HUES48 (cell line): ENCODE measurements around the gene GCC2.
"Not testable (repeated sequence)": the region's sequence is repeated elsewhere in the genome, so short reads cannot be mapped to it uniquely, and the experiment has no call there.

ENCODE experiments used
- H3K27ac ChIP-seq: one replicate; pipeline ENCODE4 v1.7.0; 2013; ENCODE audit warnings: low read depth, low read length, inconsistent platforms
- H3K27me3 ChIP-seq: 2 replicates; pipeline ENCODE4 v1.6.1; 2013; ENCODE audit warnings: mild to moderate bottlenecking, low read length; ENCODE audit not compliant: control insufficient read depth, insufficient read depth
- H3K36me3 ChIP-seq: 2 replicates; pipeline ENCODE4 v1.6.1; 2013; ENCODE audit warnings: low read length; ENCODE audit not compliant: control insufficient read depth, insufficient read depth
- H3K4me1 ChIP-seq: 2 replicates; pipeline ENCODE4 v1.6.1; 2013; ENCODE audit warnings: mild to moderate bottlenecking, low read length; ENCODE audit not compliant: control insufficient read depth, insufficient read depth
- H3K4me3 ChIP-seq: 2 replicates; pipeline ENCODE4 v1.5.1; 2013; ENCODE audit warnings: mild to moderate bottlenecking, low read depth, low read length
- H3K9ac ChIP-seq: 2 replicates; pipeline ENCODE4 v1.6.1; 2013; ENCODE audit warnings: mild to moderate bottlenecking, low read depth, low read length, moderate library complexity
- H3K9me3 ChIP-seq: 2 replicates; pipeline ENCODE4 v1.6.1; 2013; ENCODE audit warnings: low read length; ENCODE audit not compliant: control insufficient read depth, insufficient read depth

Gene GCC2

DNA sequence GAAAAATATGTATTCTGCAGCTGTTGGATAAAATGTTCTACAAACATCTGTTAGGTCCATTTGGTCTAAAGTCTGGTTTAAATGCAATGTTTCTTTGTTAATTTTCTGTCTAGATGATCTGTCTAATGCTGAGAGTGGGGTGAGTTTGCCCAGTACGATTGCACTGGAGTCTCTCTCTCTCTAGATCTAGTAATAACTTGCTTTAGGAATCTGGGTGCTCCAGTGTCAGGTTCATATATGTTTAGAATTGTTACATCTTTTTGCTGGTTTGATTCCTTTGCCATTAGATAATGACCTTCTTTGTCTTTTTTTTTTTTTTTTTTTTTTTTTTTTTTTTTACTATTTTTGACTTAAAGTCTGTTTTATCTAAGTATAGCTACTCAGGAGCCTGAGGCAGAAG lies 10.4 kb downstream of the GCC2 start:
- Histone ChIP-seq H3K4me3 (no peak overlapping the region), H3K4me1 (no peaks in the 10 kb centered on the region), H3K27ac (no peak overlapping the region), H3K36me3 (peaks cover 80% of the 10 kb centered on the region), H3K27me3 (no peaks in the 10 kb centered on the region), H3K9me3 (no peaks in the 10 kb centered on the region), H3K9ac (no peak overlapping the region)

DNA sequence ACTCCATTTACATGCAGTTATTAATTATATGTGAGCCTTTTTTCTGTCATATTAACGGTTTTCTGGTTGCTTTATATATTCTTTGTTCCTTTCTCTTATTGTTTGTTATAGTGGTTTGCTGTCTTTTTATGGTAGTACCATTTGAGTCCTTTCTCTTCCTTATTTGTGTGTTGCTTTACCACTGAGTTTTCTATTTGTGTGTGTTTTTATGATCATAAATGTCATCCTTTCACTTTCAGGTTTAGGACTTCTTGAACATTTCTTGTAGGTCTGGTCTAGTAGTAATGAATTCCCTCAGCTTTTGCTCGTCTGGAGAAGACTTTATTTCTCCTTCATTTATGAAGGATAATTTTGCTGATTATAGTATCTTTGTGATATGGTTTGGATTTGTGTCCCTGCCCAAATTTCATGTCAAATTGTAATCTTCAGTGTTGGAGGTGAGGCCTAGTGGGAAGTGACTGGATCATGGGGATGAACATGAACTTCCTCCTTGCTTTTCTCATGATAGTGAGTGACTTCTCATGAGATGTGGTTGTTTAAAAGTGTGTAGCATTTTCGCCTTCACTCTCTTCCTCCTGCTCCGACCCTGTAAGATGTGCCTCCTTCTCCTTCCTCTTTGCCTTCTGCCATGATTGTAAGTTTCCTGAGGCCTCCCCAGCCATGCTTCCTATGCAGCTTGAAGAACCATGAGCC lies 11.5 kb downstream of the GCC2 start:
- Histone ChIP-seq H3K9me3 (no peaks in the 10 kb centered on the region), H3K4me3 (no peak overlapping the region), H3K4me1 (no peaks in the 10 kb centered on the region), H3K27ac (no peak overlapping the region), H3K36me3 (peaks cover 80% of the 10 kb centered on the region), H3K9ac (no peak overlapping the region), H3K27me3 (no peaks in the 10 kb centered on the region)

DNA sequence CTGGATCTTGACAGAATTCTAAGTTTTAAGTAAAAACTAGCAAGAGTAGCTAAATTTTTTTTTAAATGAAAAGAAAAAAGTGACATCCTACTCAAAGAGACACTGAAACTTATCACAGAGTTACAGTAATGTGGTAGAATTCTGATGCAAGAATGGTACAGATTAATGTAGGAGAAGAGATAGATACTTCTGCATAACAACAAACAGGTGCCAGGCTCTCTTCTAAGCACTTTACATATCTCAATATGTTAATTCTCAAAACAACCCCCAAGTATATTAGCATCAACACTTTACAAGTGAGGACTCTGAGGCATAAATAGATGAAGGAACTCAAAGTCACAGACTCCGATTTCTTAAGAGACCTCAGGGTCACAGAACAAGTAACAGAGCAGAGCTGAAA lies 28.1 kb downstream of the GCC2 start:
- H3K36me3 ChIP-seq, result peaks cover 94% of the 10 kb centered on the region
- no peak overlapping the region for H3K9ac ChIP-seq
- no peaks in the 10 kb centered on the region for H3K9me3 ChIP-seq
- no peak overlapping the region for H3K4me3 ChIP-seq
- H3K4me1 ChIP-seq, result peaks cover 10% of the 10 kb centered on the region; the same call in 1 of the 2 replicates
- no peak overlapping the region for H3K27ac ChIP-seq
- H3K27me3 ChIP-seq, result no peaks in the 10 kb centered on the region

DNA sequence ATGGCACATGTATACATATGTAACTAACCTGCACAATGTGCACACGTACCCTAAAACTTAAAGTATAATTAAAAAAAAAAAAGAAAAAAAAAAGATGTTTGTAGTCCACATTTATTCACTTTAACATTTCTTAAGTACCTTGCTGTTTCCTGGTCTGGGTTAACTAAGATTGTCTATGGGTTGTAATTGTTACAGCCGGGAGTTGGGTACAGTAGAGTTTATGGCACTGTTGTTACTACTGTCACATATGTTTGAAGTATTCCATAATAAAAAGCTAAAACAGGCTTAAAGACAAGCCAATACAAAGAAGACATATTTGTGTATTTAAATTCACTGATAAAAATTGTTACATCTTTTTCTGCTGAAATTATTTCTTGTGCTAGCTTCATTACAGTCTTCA lies 36.2 kb downstream of the GCC2 start:
- H3K27ac ChIP-seq, result no peak overlapping the region
- no peaks in the 10 kb centered on the region for H3K27me3 ChIP-seq
- H3K4me3 ChIP-seq, result no peak overlapping the region
- no peaks in the 10 kb centered on the region for H3K9me3 ChIP-seq
- peaks cover 86% of the 10 kb centered on the region for H3K36me3 ChIP-seq
- H3K9ac ChIP-seq, result no peak overlapping the region
- H3K4me1 ChIP-seq, result no peaks in the 10 kb centered on the region

DNA sequence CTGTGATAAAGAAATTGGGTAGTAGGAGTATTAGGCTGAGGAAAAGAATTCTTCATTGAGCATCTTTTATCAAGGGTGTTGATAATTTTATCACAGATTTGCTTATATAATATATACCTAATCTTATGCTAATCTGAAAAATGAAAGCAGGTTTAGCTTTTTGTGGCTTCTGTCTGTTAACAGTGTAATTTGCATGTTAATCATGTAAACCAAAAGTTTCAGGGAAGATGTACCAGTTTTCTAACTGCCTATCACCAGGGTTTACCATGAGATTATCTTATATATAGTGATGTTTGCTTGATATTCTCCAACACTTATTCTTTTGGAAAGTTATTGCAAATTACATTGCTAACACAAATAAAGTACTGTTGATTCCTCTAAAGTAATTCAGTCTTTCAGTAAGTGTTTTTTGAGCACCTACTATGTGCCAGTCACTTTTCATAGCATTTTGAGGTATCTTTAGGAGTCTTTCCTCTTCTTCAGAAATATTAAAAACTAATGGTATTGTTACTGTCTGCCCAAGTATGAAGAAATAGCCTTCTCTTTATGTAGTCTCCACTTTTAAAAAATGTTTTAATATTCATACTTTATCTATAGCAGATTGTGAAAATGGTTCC lies 41.6 kb downstream of the GCC2 start:
- no peaks in the 10 kb centered on the region for H3K27me3 ChIP-seq
- H3K27ac ChIP-seq, result no peak overlapping the region
- H3K9me3 ChIP-seq, result no peaks in the 10 kb centered on the region
- no peak overlapping the region for H3K4me3 ChIP-seq
- peaks cover 94% of the 10 kb centered on the region for H3K36me3 ChIP-seq
- no peaks in the 10 kb centered on the region for H3K4me1 ChIP-seq
- no peak overlapping the region for H3K9ac ChIP-seq

DNA sequence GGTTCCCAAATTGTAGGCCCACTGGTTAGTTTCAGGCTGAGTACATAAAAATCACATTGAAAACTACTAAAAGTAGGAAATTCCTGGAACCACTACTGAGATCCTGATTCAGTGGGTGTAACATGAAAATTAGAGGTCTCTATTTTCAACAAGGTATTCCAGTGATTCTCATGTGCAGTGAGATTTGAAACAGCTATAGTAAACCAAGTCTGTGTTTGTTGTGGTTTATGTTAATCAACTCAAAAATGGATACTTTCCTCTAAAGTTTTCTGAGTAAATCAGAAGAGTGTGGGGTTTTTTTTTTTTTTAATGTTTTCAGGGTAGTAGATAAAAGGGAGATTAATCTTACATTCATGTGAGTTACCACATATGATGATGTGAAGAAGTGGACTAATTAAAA lies 42.8 kb downstream of the GCC2 start:
- peaks cover 87% of the 10 kb centered on the region for H3K36me3 ChIP-seq
- H3K9me3 ChIP-seq, result no peaks in the 10 kb centered on the region
- no peak overlapping the region for H3K4me3 ChIP-seq
- no peaks in the 10 kb centered on the region for H3K4me1 ChIP-seq
- no peaks in the 10 kb centered on the region for H3K27me3 ChIP-seq
- H3K9ac ChIP-seq, result no peak overlapping the region
- H3K27ac ChIP-seq, result no peak overlapping the region

DNA sequence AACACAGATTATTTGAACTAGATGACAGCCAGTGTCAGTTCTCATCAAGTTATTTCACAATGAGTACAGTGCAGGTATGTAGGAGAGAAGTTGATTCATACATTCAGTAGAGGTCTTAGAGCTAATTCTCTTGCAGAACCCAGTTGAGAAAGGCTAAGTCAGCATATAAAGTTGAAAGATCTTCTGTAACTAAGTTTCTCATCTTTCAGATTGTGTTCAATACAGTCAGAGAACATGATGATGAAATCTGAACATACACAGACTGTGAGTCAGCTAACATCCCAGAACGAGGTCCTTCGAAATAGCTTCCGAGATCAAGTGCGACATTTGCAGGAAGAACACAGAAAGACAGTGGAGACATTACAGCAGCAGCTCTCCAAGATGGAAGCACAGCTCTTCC lies 43.4 kb downstream of the GCC2 start:
- H3K36me3 ChIP-seq, result peaks cover 85% of the 10 kb centered on the region

DNA sequence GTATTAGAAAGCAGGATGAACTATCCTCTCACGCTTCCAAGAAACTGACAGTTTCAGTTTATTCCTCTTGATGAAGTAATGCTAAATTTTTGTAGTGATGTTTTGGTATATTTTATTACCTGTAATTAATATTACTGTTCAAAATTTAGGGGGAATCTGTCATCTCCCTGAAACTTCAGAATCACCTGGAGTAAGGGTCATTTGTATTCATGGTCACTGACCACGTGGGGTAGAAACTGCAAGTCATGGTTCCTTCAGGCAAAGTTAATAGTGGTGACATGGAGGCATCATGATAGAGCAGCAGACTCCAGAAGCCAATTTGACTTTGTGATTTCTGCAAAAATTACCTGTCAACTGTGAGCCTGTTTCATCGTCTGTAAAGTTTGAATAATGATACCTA lies 47.2 kb downstream of the GCC2 start:
- not testable (repeated sequence) for H3K9me3 ChIP-seq, H3K4me3 ChIP-seq, H3K27me3 ChIP-seq, H3K4me1 ChIP-seq, H3K9ac ChIP-seq, H3K27ac ChIP-seq
- H3K36me3 ChIP-seq, result peaks cover 65% of the 10 kb centered on the region

More for the DNA sequence above, 43.4 kb downstream of the GCC2 start:
- Histone ChIP-seq H3K9ac (no peak overlapping the region), H3K4me3 (no peak overlapping the region), H3K9me3 (no peaks in the 10 kb centered on the region), H3K27me3 (no peaks in the 10 kb centered on the region), H3K4me1 (no peaks in the 10 kb centered on the region), H3K27ac (no peak overlapping the region)

DNA sequence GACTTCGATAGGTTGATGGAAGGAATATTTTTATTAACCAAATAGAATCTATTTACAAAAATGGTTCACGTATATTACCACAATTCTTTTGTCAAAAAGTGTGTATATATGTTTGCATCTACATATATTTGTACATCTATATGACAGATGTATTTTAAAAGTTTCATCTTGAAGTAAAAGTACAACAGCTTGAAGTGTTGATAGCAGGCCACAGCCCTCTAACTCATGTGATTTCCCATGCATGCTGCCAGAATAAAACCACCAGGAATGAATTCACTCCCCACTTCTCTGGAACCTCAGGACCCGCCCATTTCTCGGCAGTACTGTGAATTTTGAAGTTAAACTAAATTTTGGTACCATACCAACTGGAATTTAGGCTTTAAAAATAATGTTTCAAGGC lies 58.6 kb downstream of the GCC2 start:
- H3K4me1 ChIP-seq, H3K27ac ChIP-seq, H3K4me3 ChIP-seq, H3K9ac ChIP-seq, H3K9me3 ChIP-seq, H3K27me3 ChIP-seq: not testable (repeated sequence)
- H3K36me3 ChIP-seq, result peaks cover 21% of the 10 kb centered on the region

DNA sequence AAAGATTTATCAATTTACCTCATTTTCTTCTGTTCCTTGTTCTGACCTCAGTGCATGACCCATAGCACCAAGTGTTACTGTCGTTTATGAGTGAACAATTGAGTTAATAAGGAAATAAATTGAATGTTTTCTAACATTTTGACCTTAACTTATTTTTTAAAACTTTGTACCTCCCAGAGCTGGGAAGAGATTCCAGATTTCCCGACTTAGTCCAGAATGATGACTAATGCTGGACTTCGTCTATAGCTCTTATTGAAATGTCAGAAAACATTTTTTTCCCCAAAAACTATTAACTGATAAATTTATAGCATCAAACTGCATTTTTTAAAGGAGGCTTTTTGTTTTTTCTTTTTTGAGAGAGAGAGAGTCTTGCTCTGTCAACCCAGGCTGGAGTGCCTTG lies 63.4 kb downstream of the GCC2 start:
- H3K4me1 ChIP-seq, H3K9me3 ChIP-seq, H3K27me3 ChIP-seq, H3K36me3 ChIP-seq, H3K9ac ChIP-seq, H3K27ac ChIP-seq, H3K4me3 ChIP-seq: not testable (repeated sequence)

DNA sequence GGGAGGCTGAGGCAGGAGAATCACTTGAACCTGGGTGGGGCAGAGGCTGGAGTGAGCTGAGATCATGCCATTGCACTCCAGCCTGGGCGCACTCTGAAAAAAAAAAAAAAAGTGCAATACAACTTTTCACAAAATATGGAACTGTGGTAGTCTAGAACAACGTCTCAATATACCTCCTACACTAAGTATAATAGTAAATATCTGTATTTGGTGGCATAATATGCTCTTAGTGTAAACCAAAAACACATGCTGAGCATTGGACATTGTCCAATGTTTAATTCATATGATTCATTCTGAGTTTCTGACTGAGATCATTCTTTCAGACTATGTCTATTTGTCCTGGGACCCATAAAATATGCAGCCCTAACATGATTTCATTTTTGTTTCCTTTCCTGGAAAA lies 65.5 kb downstream of the GCC2 start:
- H3K9ac ChIP-seq, H3K4me3 ChIP-seq, H3K4me1 ChIP-seq, H3K36me3 ChIP-seq, H3K27me3 ChIP-seq, H3K27ac ChIP-seq, H3K9me3 ChIP-seq: not testable (repeated sequence)
